HS-27A (cell line): ENCODE results near the gene SAXO1.
"Not testable (repeated sequence)": the region's sequence is repeated elsewhere in the genome, so short reads cannot be mapped to it uniquely, and the experiment has no call there.

Experiments
- DNase-seq: peaks from one replicate; pipeline ENCODE4 v3.0.0-alpha.2; 2012; ENCODE audit warnings: low read depth, missing footprints

The SAXO1 gene

DNA sequence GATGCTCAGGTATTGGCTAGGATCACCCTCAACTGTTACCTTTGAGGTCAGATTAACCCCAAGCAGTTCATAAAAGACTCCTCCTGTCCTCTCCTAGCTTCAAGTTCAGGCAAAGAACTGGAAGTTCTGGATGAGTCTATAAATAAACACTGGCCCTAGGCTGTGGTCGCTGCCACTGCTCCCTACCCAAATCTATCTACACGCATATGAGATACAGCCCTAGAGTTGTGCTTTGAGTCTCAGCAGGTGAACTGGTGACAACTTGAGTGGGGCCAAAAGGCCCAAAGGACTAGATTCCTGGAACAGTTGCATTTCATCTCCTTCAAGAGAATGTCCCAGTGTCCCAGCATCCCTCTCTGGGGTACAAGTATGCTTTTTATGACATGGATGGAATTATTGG is 62.6 kb downstream of the SAXO1 start:
- no peak for DNase-seq

DNA sequence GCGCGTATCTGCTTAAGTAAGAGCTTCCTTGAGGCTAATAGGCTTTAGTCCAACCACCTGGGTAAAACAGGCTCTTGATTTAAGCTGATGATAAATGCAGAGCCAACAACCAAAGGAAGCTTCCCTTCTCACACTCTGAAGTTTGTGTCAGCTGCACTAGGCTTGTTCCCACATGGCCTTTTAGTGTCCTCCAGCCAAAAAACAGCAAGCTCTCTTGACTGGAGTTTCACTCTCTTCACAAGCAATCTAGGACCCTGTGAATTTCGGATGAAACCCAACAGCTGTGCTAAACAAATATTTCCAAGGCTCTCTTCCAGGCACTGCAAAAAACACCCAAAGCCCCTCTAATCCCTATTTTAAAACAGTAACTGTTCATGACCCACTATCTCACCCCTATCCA is 63.9 kb downstream of the SAXO1 start:
- DNase-seq: no peak

DNA sequence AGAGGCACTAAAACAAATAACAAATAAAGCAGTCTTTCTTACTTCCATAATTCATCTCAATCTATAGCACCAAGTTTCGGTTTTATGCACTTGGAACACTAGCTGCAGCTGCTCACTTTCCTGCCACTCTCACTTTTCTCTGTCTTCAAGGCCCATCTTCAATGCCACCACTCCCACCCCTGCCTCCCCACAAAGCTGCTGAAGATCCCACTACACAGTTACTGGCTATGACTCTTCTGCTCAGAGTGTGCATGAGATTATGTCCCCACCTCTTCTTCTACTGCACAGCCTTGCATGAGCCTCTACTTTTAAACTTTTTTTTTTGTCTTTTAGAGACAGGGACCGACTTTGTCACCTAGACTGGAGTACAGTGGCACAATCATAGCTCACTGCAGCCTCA is 77.4 kb downstream of the SAXO1 start:
- DNase-seq: no peak

DNA sequence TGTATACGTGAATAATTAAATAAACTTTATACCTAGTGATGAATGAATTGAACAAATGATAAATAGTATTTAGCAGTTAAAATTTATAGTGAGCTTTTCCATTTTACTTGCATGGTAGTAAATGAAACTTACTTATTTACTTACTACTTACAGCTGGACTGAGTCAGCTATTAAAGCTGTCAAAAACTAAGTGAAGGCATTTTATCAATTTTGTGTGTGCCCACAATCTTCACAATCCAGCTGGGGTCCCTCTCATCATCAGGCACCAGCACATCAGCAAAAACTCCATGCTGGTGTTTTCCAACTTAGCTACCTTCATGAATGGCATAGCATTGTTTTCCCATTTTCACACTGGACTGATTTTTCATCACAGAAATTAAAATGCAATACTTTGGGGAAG is 81.1 kb downstream of the SAXO1 start:
- DNase-seq: no peak

DNA sequence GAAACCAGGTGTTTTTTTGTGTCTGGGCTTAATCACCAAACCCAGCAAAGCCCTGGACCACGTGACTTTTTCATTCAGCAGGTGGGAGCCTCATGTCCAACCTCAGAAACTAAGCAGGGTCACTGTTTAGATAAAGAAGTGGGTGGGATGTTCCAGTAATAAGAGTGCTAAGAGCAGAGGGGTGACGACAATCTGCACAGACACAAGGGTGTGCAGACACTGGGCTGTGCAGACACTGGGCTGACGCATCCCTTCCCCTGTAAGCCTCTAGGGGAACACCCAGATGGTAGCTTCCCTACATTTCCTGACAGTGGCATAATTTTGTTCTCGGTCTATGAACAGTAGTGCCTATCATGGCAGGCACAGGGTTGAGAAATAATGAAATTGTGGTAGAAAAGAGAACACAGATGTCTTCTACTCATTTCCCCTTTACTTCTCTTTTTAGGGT is 85.1 kb downstream of the SAXO1 start:
- DNase-seq: no peak

DNA sequence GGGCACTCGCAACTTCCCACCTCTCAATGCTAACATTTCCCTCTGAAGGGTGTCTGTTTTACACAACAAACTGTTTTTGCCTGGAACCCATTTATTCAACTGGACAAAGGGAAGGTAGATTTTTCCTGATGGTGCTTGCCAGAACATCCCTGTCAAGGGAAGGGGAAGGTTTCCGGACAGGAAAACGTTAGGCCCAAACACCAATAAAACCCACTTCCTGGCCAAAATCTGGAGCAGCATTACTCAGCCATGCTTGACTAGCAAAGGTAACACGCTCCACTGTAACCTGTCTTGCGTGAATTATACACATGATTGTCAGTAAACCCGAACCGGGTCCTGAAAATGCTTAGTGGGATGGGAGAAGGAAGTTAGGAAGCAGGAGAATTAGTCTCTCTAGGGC is 90.2 kb downstream of the SAXO1 start:
- DNase-seq: no peak

DNA sequence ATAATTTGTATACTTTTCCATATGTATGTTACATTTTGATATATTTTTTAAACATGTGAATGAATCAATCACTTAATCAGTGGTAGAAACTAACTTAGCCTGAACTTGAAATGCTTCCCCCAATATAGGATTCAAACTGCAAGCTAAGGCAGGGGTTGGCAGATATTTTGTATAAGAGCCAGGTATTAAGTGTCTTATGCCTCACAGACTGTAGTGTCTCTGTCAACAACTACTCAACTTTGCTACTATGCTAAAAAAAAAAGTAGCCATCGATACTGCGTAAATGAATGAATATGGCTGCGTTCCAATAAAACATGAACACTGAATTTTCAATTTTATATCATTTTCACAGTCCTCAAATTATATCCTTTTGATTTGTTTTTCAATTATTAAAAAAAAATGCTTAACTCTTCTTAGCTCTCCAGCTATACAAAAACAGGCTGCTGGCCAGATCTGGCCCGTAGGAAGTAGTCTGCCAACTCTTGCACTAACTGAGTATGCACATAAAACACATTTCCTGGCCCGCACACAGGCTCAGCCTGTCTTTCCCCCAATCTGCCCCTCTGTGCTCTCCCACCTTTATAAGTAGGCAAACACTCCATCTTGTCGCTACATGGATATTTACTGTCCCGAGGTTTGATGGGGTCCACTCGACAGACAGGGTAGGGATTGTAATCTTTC is 91.8 kb downstream of the SAXO1 start:
- no peak for DNase-seq

DNA sequence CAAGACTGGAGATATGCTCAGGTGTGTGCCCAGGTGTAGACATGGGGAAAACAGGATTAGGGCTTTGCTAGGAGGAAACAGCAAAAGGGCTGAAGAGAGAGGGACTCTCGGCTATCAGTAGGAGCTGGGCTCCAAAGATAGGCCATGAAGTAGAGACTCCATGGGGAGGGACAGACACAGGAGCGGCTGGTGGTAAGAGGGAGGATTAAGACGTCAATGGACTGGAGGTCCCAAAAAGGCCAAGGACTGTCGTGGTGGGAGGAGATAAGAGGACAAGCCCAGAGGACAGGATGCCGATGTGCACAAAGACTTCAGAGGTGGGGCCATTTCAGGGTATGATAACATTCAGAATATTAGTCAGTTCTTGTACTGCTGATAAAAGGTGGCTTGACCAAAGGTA is 93.1 kb downstream of the SAXO1 start:
- DNase-seq: no peak

DNA sequence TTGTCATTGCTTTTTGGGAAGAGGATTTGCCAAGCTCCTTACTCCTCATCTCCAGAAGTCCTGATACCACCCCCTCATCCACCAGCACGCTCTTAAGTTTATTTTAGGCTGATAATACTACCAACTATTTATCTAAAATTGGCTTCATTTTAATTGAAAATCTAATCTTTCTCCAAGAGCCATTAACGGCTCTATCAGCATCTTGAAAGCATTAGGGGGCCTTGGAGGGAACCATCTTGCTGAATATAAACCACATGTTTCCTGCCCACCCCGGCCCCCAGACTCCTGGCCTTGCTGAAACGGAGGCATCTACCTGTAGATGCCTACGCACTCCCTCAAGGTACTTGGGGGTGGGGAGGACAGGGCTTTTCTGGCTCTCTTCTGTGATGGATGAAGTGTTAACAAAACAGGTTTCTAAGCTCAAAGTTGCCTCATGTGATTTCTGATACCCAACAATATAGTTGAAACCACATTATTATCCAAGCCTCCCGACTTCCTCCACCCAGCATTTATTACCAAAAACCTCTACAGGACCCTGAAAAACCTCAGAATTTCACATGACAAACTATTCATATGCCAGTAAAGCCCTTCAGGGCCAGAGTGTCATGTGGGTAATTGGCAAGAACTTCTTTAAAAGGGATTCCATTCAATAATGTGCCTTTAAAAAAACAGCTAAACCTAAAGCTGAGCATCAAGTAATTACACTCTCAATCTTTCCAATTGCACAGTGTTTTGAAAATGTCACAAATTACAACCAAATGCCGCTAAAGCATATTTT is 96.7 kb downstream of the SAXO1 start:
- no peak for DNase-seq

DNA sequence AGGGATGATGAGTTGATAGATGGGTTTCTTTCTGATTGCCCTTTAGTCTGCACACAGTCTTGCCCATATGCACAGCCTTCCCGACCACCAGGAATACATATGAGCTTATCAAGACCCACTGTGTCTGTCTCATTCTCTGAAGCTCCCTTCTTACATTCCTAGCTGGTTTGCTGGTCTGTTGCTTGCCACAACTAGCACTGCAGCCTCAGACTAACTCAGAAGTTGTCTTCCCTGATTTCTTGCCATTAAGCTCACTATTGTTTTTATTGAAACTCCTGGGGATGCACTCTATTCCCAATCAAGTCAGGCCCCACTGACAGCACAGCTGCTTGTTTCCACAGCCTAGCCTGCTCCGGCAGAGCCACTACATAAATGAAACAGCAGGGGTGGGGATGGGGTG is 97.5 kb downstream of the SAXO1 start:
- no peak for DNase-seq

DNA sequence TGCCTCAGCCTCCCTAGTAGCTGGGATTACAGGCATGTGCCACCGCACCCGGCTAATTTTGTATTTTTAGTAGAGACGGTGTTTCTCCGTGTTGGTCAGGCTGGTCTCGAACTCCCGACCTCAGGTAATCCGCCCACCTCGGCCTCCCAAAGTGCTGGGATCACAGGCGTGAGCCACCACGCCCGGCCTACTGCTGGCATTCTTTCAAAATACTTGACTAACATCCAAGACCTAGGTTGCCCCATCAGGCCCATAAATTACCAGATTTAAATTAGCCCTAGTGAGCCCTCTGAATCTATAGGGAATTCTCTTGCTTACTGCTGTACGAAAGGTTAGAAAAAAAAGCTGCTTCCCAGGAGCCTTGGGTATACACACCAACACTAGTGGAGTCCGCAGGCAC is 102.4 kb downstream of the SAXO1 start:
- not testable (repeated sequence) for DNase-seq

DNA sequence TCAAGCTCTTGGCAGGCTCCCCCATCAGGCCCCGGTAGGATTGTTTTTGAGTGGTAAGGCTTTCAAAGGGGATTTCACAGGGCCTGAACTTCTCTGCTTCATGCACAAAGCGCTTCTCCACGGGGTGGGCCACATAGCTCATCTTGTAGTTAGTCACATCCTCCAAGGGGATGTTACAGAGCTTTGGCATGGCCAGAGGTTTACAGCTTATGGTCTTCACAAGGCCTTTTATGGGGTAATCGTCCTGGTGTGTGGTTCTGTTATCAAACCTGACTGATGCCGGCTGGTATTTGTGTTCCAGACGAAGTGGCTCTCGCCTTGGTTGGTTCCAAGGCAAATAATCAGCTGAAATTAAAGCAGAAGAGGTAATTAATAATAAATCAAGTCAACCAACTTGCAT is 104.3 kb downstream of the SAXO1 start:
- no peak for DNase-seq

DNA sequence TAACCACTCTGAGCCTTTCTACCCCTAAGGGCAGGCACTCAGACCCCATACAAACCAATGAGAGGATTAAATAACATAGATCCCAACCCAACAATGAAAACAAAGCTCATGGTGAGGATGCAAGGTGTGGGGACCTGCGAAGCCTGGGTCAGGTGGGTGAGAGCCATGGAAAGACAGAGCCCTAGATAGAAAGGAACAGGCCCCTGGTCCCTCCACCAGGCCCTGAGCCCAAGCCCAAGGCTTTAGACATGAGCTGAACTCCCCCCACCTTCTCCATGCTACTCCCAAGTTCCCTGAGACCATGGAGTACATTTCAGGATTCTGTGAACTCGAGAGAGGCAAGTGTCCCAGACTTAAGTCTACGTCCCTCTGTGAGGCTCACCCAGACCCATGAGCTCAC is 106.5 kb downstream of the SAXO1 start:
- no peak for DNase-seq

DNA sequence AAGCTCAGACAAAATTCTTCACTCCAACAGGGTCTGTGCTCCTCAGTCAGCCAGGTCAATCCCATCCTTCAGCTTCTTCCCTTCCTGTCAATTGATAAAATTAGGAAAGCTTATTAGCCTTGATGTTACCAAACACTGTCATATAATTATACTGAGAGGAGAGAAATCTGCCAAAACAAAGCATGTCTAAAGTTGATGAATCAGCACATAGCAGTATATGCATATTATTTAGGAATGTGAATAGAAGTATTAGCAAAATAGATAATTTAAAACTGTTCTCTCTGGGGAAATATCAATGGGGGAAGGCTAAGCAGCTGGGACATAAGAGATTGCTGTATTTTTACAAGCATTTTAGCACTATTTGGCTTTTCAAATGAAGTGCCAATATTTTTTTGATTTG is 107.1 kb downstream of the SAXO1 start:
- no peak for DNase-seq

DNA sequence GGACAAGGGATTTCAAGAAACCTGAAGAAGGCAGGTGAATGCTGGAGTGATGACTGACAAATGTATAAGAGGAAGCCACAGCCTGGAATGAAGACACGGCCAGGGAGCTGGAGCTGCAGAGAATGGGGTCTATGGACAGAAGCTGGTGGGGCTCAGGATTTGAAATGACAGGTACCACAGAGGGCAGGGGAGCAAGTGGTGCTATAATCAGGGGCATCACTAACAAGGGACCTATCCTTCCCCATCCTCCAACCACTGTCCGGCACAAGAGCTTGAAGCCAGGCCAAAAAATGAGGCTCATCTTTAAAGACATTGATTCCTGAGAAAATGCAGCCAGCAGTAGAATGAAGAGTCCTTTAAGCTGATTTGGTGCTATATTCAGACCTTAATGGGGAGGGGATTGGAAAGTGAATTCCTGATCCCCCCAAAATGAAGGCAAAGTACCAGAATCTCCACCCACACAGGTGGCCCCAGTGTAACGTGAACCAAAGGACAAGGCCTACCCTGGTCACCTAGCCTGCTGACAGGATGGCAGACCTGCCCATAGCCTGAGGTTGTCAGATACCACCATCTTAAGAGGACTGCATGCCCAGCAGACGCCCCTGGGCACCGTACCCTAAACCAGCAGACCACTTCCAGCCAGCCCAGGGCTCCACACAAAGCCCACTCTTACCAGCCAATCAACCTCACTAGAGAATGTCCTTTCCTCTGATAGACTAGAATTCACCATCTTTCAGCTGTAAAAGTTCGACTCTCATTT is 109.2 kb downstream of the SAXO1 start:
- DNase-seq: no peak

DNA sequence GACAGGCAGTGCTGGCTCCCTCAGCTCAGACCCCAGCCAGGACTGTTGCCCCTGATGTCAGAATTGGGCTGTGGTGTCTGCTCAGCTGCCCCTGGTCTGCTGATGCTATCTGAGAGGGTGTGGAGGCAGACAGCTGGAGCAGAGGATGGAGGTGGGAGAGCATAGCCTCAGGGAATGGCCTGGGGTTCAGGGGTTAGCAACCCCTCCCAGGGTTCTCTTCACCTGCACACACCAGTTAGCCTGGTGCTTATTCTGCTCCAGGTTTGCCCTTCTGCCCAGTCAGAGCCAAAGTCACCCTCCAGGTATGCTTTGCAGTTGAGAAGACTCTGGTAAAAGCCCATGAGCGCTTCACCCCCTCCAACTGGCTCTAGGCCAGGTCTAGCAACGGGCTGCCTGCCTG is 109.8 kb downstream of the SAXO1 start:
- DNase-seq: no peak

DNA sequence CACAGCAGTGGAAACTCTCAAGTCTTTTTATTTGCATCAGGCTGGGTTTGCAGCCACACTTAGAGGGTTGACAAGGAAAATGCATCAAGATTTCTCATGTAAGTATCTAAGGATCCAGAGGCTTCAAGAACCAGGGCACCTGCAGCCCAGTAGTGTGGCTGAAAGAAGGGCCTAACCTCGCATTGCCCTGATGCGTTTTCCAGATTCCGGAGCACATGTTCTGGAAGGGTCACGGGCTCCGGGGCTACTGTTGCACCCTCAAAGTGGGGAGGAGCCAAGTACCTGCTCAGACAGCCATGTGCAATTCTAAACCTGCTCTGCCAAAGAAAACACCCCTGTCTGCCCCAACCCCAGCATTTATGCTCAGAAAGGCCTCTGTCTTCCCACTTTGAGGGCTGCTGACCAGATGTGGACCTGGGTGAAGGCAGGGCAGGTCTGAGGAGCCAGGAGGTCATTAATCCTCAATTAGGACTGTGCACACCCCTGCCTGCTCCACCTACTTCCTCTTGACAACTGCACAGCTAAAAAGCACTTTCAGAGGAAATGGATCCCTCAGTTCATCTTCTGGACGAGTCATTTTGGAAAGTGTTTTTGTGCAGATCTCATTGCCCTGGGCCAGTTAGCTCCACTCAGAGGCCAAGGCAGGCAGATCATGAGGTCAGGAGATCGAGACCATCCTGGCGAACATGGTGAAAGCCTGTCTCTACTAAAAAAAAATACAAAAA is 110.7 kb downstream of the SAXO1 start:
- DNase-seq: no peak

DNA sequence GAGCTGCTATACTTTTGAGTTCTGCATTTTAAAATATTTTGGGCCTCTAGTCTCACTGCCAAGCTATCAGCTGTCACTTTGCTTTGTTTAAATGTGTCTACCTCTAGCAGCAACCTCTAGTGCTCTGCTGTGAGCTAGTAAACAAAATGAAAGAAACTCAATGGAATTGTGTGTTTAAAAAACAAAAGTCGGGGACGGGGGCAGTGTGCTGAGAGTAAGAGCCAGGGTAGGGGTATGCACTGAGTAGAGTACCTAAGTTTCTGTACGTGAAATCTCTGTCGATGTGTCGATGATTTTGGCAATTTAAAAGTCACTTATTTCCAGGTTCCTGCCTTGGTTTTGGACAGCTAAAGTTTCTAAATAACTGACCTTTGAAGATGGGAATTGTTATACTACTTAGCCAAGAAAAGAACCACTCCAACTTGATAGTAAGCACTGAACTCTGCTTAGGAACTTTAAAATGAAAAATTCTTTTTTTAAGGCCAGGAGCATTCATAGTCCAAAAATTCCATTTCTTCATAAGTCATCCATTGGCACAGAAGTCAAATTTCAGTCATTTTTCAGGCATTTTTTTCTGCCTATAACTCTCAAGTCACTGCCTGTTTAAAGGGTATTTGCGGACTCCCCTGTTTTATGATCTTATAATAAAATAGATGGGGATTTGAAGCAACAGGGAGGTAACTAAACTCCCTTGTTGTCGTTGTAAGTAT is 111.5 kb downstream of the SAXO1 start:
- DNase-seq: no peak

DNA sequence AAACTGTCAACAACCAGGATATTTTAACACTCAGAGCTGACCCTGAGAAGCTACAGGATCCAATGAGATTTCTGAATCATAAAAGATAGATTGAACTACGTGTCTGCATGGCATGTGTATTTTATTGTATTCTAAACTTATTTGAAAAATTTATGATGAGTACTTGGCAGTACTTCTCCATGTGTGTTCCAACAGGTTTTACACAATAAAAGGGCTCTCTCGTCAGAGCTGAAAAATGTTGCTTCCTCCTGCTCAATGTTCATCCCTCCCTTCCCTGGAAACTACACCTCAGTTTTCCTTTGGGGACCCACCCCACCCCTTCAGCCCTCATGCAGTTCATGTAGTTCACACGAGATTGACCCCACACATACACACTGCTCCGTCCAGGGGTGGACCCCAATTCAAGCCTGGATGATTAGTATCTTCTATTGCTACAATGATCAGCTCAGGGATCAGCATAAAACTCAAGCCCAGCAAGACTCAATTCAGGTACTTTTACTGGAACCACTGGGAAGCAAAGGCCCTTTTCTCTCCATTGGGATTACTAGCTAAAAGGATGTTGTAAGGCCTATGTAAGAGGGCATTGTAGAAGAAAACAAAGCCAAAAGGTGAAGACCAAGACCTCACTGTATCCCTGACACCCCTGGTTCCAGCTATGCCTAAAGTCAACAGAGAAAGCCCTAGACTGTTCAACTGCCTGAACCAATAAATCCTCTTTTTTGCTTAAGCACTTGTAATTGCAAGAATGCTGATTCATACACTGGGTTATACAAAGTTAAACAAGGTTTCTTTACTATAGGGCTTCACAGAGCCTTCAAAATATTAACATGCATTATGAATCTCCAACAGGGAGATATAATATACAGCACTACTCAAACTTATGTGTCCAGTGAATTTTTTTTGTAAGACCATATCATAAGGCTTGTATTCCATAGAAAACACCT is 112.6 kb downstream of the SAXO1 start:
- no peak for DNase-seq

DNA sequence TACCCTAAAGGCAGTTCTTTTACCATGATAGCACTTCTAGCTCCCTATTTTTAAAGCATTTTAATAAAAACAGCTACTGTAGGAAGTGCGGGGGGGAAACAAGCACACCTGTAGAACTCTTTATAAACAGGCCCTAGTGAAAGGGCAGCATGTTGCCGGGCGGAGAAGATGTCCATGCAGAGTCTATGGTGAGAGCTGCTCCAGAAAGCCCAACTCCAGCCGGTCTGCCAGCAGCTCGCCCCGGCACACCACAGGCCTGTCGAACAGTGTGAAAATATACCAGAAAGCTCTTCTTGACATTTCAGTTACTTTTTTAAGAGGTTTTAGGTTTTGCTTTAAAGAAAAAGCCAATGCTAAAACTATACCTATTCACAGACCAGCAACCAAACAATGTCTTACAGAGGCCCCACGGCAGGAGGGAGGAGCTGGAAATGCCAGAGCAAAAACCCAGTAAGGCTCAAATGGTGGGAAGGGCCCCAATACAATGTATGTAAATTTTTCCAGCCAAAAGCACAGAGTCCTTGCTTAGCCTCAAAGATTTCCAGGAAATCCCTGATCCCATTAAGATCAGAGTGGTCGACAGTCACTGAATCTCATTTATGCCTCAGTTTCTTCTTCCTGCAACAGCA is 121.2 kb downstream of the SAXO1 start:
- DNase-seq: no peak
